ENCODE measurements around the gene FAM222A. TPM values are rescaled to one million over a fixed set of nuclear protein-coding genes. Genes with fewer than 3 reads are reported as not detected.

FAM222A gene
- total RNA-seq, 1 donor from 2014 or later: 2.4 TPM

DNA sequence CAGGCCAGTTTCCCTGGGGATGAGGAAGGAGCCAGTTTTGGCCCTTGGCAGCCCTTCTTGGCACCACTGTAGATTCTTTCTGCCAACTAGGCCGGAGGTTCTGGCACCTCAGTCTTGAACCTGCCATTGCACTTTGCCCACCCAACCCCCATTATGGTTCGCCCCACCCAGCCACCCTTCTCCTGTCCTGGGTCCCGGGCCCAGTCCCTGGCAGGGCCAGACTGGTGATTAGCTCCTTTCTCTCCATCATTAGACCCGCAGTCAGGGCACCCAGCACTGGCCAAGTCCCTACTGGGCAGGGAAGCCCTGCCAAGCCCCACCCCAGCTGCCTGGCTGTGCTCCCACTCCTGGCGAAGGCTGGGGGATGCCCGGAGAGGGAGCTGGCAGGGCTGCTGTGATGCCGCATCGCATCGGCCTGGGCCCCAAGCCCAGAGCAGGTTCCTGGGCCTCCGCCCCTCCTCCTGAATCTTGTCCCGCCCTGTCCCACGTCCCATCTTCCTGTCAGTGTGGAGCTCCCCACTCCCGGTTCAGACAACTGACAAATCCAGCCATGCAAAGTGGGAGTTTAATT lies 9.8 kb downstream of the FAM222A start:
- intact Hi-C loops (cut with DNase I): no loop called here
- no peaks in the 10 kb centered on the region for H3K9me3 ChIP-seq
- no peak overlapping the region for H3K4me3 ChIP-seq
- H3K4me1 ChIP-seq: peaks cover 16% of the 10 kb centered on the region
- no peak overlapping the region for H3K27ac ChIP-seq
- no peak for ATAC-seq
- DNase-seq: peak; percentile 40
- peaks cover 7% of the 10 kb centered on the region for H3K27me3 ChIP-seq (ENCODE audit: low read depth)
- TF ChIP-seq, protein P1, sequence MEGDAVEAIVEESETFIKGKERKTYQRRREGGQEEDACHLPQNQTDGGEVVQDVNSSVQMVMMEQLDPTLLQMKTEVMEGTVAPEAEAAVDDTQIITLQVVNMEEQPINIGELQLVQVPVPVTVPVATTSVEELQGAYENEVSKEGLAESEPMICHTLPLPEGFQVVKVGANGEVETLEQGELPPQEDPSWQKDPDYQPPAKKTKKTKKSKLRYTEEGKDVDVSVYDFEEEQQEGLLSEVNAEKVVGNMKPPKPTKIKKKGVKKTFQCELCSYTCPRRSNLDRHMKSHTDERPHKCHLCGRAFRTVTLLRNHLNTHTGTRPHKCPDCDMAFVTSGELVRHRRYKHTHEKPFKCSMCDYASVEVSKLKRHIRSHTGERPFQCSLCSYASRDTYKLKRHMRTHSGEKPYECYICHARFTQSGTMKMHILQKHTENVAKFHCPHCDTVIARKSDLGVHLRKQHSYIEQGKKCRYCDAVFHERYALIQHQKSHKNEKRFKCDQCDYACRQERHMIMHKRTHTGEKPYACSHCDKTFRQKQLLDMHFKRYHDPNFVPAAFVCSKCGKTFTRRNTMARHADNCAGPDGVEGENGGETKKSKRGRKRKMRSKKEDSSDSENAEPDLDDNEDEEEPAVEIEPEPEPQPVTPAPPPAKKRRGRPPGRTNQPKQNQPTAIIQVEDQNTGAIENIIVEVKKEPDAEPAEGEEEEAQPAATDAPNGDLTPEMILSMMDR (IDR thresholded peaks at IDR 0.05): no peak
- H3K36me3 ChIP-seq: no peaks in the 10 kb centered on the region

DNA sequence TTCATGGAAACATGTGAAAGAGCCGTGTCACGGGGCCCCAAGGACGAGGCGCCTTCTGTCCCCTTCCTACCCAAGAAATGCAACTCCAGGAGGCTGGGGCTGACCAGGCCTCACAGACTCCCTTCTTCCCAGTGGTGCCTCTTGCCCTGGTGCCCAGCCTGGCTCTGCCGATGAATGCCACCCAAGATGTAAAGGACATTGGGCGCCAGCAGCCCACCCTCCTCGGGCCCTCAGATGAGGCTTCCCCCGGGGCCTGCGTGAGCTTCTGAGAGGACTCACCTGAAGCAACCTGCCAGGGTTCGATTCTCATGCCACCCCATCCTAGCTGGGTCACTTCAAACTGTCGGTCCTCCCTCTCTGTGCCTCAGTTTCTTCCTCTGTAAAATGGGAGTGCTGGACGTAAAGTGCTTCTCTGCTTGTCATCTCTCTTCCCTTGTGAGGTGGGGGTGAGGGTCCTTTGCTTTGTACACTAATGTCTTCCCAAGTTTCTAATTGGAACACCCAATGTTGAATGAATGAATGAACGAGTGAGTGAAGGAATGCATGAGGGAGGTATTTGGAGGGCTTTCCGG lies 10.8 kb downstream of the FAM222A start:
- DNase-seq: no peak

DNA sequence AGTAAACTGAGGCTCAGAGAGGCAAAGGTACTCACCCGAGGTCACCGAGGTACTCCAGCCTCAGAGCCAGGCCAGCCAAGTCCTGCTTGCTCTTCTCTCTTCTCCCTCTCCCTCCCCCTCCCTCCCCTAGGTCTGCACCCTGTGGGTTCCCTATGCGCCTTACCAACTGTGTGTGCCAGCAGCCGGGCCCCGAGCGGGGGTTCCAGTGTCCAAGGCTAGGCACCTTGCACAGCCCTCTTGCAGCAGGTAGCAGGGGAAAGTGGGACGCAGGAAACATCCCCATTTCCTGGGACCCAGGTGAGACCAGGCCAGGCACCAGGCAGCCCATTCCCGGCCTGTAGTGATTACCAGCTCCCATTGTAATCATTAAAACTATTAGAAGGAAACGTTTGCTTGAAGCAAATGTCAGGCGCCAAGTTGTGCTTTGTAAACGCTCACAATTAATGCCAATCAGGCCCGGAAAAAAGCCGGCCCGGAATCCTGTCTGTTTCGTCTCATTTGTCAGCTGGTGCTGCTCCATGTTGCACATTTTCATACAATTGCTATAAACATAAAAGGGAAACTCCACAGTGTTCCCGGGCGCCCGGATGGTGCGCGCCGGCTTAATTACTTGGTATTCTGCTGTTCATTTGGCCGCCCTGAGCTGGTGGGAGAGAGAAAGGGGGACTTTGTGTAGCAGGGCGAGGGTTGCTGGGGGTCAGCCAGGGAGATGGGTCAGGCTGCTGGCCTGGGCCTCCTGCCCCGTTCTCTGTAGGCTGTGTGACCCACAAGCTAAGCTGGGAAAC lies 11.9 kb downstream of the FAM222A start:
- DNase-seq (peak; percentile 41), ATAC-seq (peak in 1 of 2 donors; percentile 6)
- TF ChIP-seq, protein P1 (IDR thresholded peaks at IDR 0.05): no peak
- peaks cover 10% of the 10 kb centered on the region for H3K4me1 ChIP-seq
- intact Hi-C loops (cut with DNase I): no loop called here
- no peaks in the 10 kb centered on the region for H3K36me3 ChIP-seq
- no peak overlapping the region for H3K27ac ChIP-seq
- H3K9me3 ChIP-seq: no peaks in the 10 kb centered on the region
- no peak overlapping the region for H3K4me3 ChIP-seq
- no peaks in the 10 kb centered on the region for H3K27me3 ChIP-seq (ENCODE audit: low read depth)

More for the DNA sequence above, 10.8 kb downstream of the FAM222A start:
- no peaks in the 10 kb centered on the region for H3K9me3 ChIP-seq
- H3K27me3 ChIP-seq (ENCODE audit: low read depth): no peaks in the 10 kb centered on the region
- no peak for ATAC-seq
- peak overlapping the region; percentile 11 for H3K27ac ChIP-seq
- H3K4me1 ChIP-seq: peaks cover 16% of the 10 kb centered on the region
- intact Hi-C loops (cut with DNase I): no loop called here
- H3K4me3 ChIP-seq: no peak overlapping the region
- no peaks in the 10 kb centered on the region for H3K36me3 ChIP-seq
- TF ChIP-seq, protein P1 (IDR thresholded peaks at IDR 0.05): no peak

DNA sequence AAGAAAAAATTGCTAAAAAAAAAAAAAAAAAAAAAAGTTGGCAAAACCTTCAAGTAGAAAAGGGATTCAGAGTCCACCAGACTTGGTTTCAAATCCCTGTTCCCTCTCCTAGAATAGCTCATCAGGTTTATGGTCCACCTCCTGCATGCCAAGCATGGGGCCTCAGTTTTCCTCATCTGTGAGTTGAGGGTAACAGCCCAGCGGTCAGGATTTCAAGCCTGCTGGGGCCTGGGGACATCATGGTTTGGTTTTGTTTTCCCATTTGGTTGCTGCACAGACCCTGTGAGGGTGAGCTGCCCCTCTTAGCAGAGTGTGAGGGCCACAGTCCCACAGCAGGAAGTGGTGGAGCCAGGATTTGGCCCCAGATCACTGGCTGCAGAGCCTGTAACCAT lies 12.5 kb downstream of the FAM222A start:
- Histone ChIP-seq H3K27ac (no peak overlapping the region), H3K36me3 (no peaks in the 10 kb centered on the region), H3K9me3 (no peaks in the 10 kb centered on the region), H3K4me3 (no peak overlapping the region), H3K27me3 (ENCODE audit: low read depth) (no peaks in the 10 kb centered on the region), H3K4me1 (peaks cover 7% of the 10 kb centered on the region)
- intact Hi-C loops (cut with DNase I): no loop called here
- no peak for ATAC-seq
- DNase-seq: no peak
- TF ChIP-seq, protein P1 (IDR thresholded peaks at IDR 0.05): no peak

DNA sequence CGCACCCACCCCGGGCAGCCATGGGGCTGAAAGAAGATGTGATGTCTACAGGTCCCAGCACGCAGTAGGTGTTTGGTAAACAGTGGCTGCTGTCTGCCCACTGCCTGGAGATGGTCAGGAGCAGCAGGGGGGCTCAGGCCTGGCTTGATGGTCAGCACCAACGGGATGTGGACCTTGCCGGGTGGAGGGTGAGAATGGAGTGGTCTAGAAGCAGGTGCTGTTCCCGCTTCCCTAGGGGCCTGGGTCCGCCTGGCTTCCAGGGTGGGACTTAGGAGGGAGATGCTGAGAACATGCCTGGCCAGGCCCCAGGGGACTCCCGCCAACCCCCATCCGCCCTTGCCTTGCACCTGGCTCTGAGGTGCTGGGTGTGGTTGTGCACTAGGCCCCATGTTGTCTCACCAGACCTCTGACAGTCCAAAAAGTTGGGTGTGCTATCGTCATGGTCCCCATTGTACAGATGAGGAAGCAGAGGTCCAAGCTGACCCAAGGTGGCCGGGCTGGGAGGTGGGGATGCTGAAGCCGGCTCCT lies 12.9 kb downstream of the FAM222A start:
- no peaks in the 10 kb centered on the region for H3K27me3 ChIP-seq (ENCODE audit: low read depth)
- intact Hi-C loops (cut with DNase I): no loop called here
- no peaks in the 10 kb centered on the region for H3K9me3 ChIP-seq
- H3K36me3 ChIP-seq: no peaks in the 10 kb centered on the region
- TF ChIP-seq, protein P1 (IDR thresholded peaks at IDR 0.05): no peak
- ATAC-seq (no peak), DNase-seq (no peak)
- no peak overlapping the region for H3K27ac ChIP-seq
- H3K4me1 ChIP-seq: peaks cover 7% of the 10 kb centered on the region
- no peak overlapping the region for H3K4me3 ChIP-seq
